Vagina (tissue), 2 donors: ENCODE results near the gene DLG2. TPM values are rescaled to one million over a fixed set of nuclear protein-coding genes. Genes with fewer than 3 reads are reported as not detected.

ENCODE experiments used
- DNase-seq, 2 donors: peaks; one replicate each; pipeline ENCODE4 v3.0.0-alpha.2; 2017; ENCODE audit errors: extremely low spot score in 2 of 2
- H3K27ac ChIP-seq: fragments of 200-600 bp; sonication (generic); one replicate; pipeline ENCODE4 v1.5.1; 2019
- H3K27me3 ChIP-seq: fragments of 200-600 bp; sonication (generic); one replicate; pipeline ENCODE4 v1.5.1; 2019
- H3K36me3 ChIP-seq, 2 donors: fragments of 200-600 bp; sonication (generic); one replicate each; pipeline ENCODE4 v1.5.1; 2017 to 2019
- H3K4me1 ChIP-seq: fragments of 200-600 bp; sonication (generic); one replicate; pipeline ENCODE4 v1.5.1; 2019
- H3K4me3 ChIP-seq, 2 donors: fragments of 200-600 bp; sonication (generic); 1 replicate in 1 of 2; 2 replicates in 1 of 2; pipeline ENCODE4 v1.5.1; 2016 to 2019
- H3K9me3 ChIP-seq: fragments of 200-600 bp; sonication (generic); one replicate; pipeline ENCODE4 v1.5.1; 2019
- CTCF ChIP-seq, 3 experiments: fragments of 450-650 bp in 2 of 3; fragments of 200-600 bp in 1 of 3; sonication (generic) in 1 of 3; IDR thresholded peaks; one replicate each; pipeline ENCODE4 v1.5.1; 2017 to 2019; ENCODE audit warnings: antibody characterized with exemption in 3 of 3, mild to moderate bottlenecking in 2 of 3, moderate library complexity in 2 of 3
- POLR2A ChIP-seq, 2 donors: fragments of 450-650 bp; IDR thresholded peaks; one replicate each; pipeline ENCODE4 v1.6.1; 2017; ENCODE audit warnings: antibody characterized with exemption in 2 of 2, mild to moderate bottlenecking in 2 of 2, moderate library complexity in 2 of 2
- POLR2AphosphoS5 ChIP-seq, 2 donors: sonication (generic); formaldehyde crosslinking; IDR thresholded peaks; one replicate each; pipeline ENCODE4 v1.9.0; 2017; ENCODE audit warnings: antibody characterized with exemption in 2 of 2, mild to moderate bottlenecking in 2 of 2, low read depth in 1 of 2; ENCODE audit not compliant: insufficient read depth in 1 of 2
- intact Hi-C: fragments of 100-400 bp; cut with DNase I; formaldehyde crosslinking; loops from one replicate; pipeline ENCODE4 v1.15.1; 2023
- total RNA-seq: library from RNA; depleted of rRNA; stranded (reverse); fragments of >200 nt; gene quantifications from one replicate; pipeline ENCODE4 v1.2.3, GENCODE V29; 2016

DLG2 gene
- total RNA-seq, 1 donor from 2014 or later, result 10.1 TPM

GRCh38 chr11:84871116-84871515, 756.0 kb downstream of the DLG2 start:
- H3K36me3 ChIP-seq, result no peaks in the 10 kb centered on the region
- H3K4me3 ChIP-seq, result no peak overlapping the region
- no peaks in the 10 kb centered on the region for H3K27me3 ChIP-seq
- DNase-seq, result no peak
- intact Hi-C loops, result no loop called here
- H3K4me1 ChIP-seq, result no peaks in the 10 kb centered on the region
- no peak overlapping the region for H3K27ac ChIP-seq
- TF ChIP-seq POLR2A (IDR thresholded peaks at IDR 0.05) (no peak), CTCF (IDR thresholded peaks at IDR 0.05) (no peak), POLR2AphosphoS5 (IDR thresholded peaks at IDR 0.05; ENCODE audit: insufficient read depth in 1 of 2, low read depth in 1 of 2) (no peak)
- no peaks in the 10 kb centered on the region for H3K9me3 ChIP-seq

- TF ChIP-seq CTCF (IDR thresholded peaks at IDR 0.05), result no peak
- no peaks in the 10 kb centered on the region for H3K27me3 ChIP-seq
- H3K36me3 ChIP-seq, result no peaks in the 10 kb centered on the region
- H3K9me3 ChIP-seq, result no peaks in the 10 kb centered on the region
- H3K27ac ChIP-seq, result no peak overlapping the region
- no peak overlapping the region for H3K4me3 ChIP-seq
- intact Hi-C loops, result no loop called here
- DNase-seq, result no peak
- no peaks in the 10 kb centered on the region for H3K4me1 ChIP-seq
Observed at GRCh38 chr11:84870486-84870885, 756.7 kb downstream of the DLG2 start.

DNA sequence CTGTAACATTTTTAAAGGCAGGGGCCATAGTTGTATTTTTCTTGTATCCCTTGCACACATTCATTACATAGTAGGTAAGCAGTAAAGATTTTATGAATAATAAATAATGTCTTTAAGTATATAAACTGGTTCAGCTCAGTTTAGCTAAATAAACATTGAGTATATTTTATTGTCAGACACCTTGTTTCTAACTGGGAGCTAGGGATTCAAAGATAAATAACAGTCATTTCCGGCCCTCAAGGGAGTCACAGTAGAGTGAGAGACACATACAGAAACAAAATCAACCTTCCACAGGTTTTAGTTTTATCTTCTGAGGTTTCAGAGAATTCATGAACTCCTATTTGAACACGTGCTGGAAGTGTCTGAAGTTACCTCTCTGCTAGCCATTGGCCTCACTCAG, 760.2 kb downstream of the DLG2 start:
- DNase-seq, result no peak
- Histone ChIP-seq H3K27me3 (no peaks in the 10 kb centered on the region), H3K4me1 (no peaks in the 10 kb centered on the region), H3K27ac (no peak overlapping the region), H3K36me3 (no peaks in the 10 kb centered on the region), H3K9me3 (no peaks in the 10 kb centered on the region), H3K4me3 (no peak overlapping the region)
- intact Hi-C loops, result no loop called here
- TF ChIP-seq CTCF (IDR thresholded peaks at IDR 0.05), result no peak
- TF ChIP-seq POLR2AphosphoS5 (IDR thresholded peaks at IDR 0.05; ENCODE audit: insufficient read depth in 1 of 2, low read depth in 1 of 2), result no peak
- TF ChIP-seq POLR2A (IDR thresholded peaks at IDR 0.05), result no peak

DNA sequence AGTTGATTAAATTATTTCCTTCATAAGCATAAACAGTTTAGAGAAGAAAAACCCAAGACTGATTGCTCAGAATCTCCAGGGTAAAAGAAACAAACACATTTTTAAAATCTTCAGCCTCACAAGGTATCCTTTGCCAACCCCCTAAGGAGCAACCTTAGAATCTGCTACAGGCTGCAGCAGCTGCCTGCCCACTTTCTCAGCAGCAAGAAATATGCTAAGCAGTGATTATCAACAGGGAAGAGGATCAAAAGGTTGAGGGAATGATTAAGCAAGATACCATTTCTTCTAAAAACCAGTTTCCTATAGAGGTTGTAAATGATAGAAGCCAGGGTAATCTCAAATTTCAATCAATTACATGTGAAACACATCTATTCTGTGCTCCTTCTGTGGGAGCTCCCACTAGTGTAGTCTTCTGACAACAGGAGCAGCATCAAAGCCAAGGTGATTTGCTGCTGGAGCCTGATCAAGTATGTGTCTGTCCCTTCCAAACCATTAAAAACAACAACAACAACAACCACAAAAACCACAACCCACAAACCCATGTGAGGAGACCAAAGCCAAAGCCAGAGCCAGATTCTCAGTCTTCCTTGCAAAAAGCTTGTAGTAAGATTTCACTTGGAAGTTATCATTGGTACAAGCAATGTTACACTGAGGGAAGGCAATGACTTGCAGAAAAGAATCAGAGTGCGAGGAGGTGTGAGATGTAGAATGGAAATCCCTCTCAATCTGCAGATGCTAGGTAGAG, 761.2 kb downstream of the DLG2 start:
- Histone ChIP-seq H3K27ac (no peak overlapping the region), H3K27me3 (no peaks in the 10 kb centered on the region), H3K4me1 (no peaks in the 10 kb centered on the region), H3K36me3 (no peaks in the 10 kb centered on the region), H3K4me3 (no peak overlapping the region), H3K9me3 (no peaks in the 10 kb centered on the region)
- TF ChIP-seq CTCF (IDR thresholded peaks at IDR 0.05), result no peak
- no peak for TF ChIP-seq POLR2AphosphoS5 (IDR thresholded peaks at IDR 0.05; ENCODE audit: insufficient read depth in 1 of 2, low read depth in 1 of 2)
- TF ChIP-seq POLR2A (IDR thresholded peaks at IDR 0.05), result no peak
- DNase-seq, result no peak
- intact Hi-C loops, result no loop called here

DNA sequence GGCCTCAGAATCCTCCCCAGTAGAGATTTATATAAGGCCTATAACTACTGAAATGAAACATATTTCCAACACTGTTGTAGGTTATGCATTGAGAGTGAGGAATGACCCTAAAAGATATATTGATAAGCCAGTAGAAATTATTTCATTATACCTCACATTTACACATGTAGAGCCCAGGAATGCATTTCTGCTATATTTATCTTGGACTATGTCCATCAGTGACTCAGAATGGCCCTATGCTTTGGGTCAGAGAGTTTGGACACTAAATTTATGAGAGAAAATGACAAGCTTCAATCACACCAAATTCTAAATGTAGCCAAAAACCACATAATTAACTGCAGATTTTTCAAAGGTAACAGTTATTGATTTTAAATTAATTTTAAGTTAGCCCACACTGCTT, 761.9 kb downstream of the DLG2 start:
- DNase-seq, result no peak
- Histone ChIP-seq H3K4me3 (no peak overlapping the region), H3K27ac (no peak overlapping the region), H3K36me3 (no peaks in the 10 kb centered on the region), H3K9me3 (no peaks in the 10 kb centered on the region), H3K4me1 (no peaks in the 10 kb centered on the region), H3K27me3 (no peaks in the 10 kb centered on the region)
- TF ChIP-seq POLR2AphosphoS5 (IDR thresholded peaks at IDR 0.05; ENCODE audit: insufficient read depth in 1 of 2, low read depth in 1 of 2) (no peak), CTCF (IDR thresholded peaks at IDR 0.05) (no peak), POLR2A (IDR thresholded peaks at IDR 0.05) (no peak)
- intact Hi-C loops, result no loop called here
